Loucy (cell line): ENCODE results near the gene NR2F1-AS1.

Source experiments
- H2AFZ ChIP-seq: fragments of 200-600 bp; sonication (generic); 2 replicates; pipeline ENCODE4 v1.6.0; 2016; ENCODE audit warnings: antibody characterized with exemption, mild to moderate bottlenecking, low read length, moderate library complexity
- H3F3A ChIP-seq: fragments of 200-600 bp; 2 replicates; pipeline ENCODE4 v1.6.0; 2016; ENCODE audit warnings: antibody characterized with exemption, low read depth, mild to moderate bottlenecking
- H3K27me3 ChIP-seq: fragments of 200-600 bp; sonication (generic); 2 replicates; pipeline ENCODE4 v1.6.1; 2014; ENCODE audit warnings: low read length, mild to moderate bottlenecking; ENCODE audit not compliant: insufficient read depth, poor library complexity, severe bottlenecking
- H3K36me3 ChIP-seq: fragments of 200-600 bp; sonication (generic); 2 replicates; pipeline ENCODE4 v1.6.1; 2016; ENCODE audit warnings: low read length; ENCODE audit not compliant: insufficient read depth
- H3K4me1 ChIP-seq: fragments of 200-600 bp; sonication (generic); 2 replicates; pipeline ENCODE4 v1.5.1; 2014; ENCODE audit warnings: low read length, mild to moderate bottlenecking; ENCODE audit not compliant: insufficient read depth, poor library complexity, severe bottlenecking
- H3K4me2 ChIP-seq: fragments of 200-600 bp; sonication (generic); 2 replicates; pipeline ENCODE4 v1.6.0; 2014; ENCODE audit warnings: antibody characterized with exemption, low read length, low read depth, mild to moderate bottlenecking; ENCODE audit not compliant: poor library complexity, severe bottlenecking
- H3K4me3 ChIP-seq: fragments of 200-600 bp; sonication (generic); 2 replicates; pipeline ENCODE4 v1.5.1; 2014; ENCODE audit warnings: low read length, mild to moderate bottlenecking, mixed read lengths; ENCODE audit not compliant: poor library complexity, severe bottlenecking
- H3K79me2 ChIP-seq: fragments of 200-600 bp; sonication (generic); 2 replicates; pipeline ENCODE4 v1.6.1; 2014; ENCODE audit warnings: low read length; ENCODE audit not compliant: insufficient read depth
- H3K9ac ChIP-seq: fragments of 200-600 bp; sonication (generic); 2 replicates; pipeline ENCODE4 v1.6.0; 2014; ENCODE audit warnings: mild to moderate bottlenecking, low read depth, low read length, moderate library complexity; ENCODE audit not compliant: poor library complexity, severe bottlenecking
- H3K9me2 ChIP-seq: fragments of 200-600 bp; sonication (generic); replicated peaks from 2 replicates; pipeline ENCODE4 v1.6.1; 2016; ENCODE audit warnings: low read depth, low read length, mixed read lengths
- H3K9me3 ChIP-seq: fragments of 200-600 bp; sonication (generic); 2 replicates; pipeline ENCODE4 v1.6.1; 2014; ENCODE audit warnings: mild to moderate bottlenecking, antibody characterized with exemption, low read length, low read depth; ENCODE audit not compliant: insufficient read depth
- H4K20me1 ChIP-seq: fragments of 200-600 bp; sonication (generic); 2 replicates; pipeline ENCODE4 v1.6.0; 2014; ENCODE audit warnings: antibody characterized with exemption, low read length, mild to moderate bottlenecking; ENCODE audit not compliant: insufficient read depth, poor library complexity, severe bottlenecking
- EZH2phosphoT487 ChIP-seq: fragments of 200-600 bp; IDR thresholded peaks from 2 replicates; pipeline ENCODE4 v1.6.1; 2018; ENCODE audit warnings: antibody characterized with exemption, mild to moderate bottlenecking, moderate library complexity, borderline replicate concordance
- TF ChIP-seq, protein P1 (sequence below): fragments of 200-600 bp; sonication (generic); conservative IDR thresholded peaks from 2 replicates; pipeline ENCODE4 v1.5.1; 2014; ENCODE audit warnings: mild to moderate bottlenecking, antibody characterized with exemption, low read length

NR2F1-AS1 gene

DNA sequence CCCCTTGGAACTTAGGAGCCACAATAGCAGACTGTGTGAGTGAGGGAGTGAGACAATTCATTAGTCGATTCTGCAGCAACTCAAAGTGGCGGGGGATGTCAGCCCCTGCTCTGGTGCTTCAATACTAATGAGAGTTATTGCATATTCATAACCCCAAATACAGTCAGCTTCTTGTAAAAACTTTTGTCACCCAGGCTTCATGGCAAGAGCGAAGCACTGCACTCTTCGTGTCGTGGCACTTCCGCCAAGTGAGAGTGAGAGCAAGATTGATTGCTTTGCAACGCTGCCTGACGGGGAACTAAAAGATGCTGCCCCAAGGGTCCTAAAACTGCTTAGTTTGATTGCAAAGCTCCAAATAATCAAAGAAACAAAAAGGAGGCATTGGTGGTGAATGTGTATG lies 150.9 kb downstream of the NR2F1-AS1 start:
- no peaks in the 10 kb centered on the region for H3K36me3 ChIP-seq
- no peak overlapping the region for H3K4me2 ChIP-seq
- no peaks in the 10 kb centered on the region for H3K79me2 ChIP-seq
- no peaks in the 10 kb centered on the region for H3F3A ChIP-seq
- no peak for TF ChIP-seq EZH2phosphoT487
- TF ChIP-seq, protein P1, sequence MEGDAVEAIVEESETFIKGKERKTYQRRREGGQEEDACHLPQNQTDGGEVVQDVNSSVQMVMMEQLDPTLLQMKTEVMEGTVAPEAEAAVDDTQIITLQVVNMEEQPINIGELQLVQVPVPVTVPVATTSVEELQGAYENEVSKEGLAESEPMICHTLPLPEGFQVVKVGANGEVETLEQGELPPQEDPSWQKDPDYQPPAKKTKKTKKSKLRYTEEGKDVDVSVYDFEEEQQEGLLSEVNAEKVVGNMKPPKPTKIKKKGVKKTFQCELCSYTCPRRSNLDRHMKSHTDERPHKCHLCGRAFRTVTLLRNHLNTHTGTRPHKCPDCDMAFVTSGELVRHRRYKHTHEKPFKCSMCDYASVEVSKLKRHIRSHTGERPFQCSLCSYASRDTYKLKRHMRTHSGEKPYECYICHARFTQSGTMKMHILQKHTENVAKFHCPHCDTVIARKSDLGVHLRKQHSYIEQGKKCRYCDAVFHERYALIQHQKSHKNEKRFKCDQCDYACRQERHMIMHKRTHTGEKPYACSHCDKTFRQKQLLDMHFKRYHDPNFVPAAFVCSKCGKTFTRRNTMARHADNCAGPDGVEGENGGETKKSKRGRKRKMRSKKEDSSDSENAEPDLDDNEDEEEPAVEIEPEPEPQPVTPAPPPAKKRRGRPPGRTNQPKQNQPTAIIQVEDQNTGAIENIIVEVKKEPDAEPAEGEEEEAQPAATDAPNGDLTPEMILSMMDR, result no peak
- H3K9me2 ChIP-seq, result no peaks in the 10 kb centered on the region
- no peak overlapping the region for H3K4me3 ChIP-seq
- H3K9me3 ChIP-seq, result no peaks in the 10 kb centered on the region
- H2AFZ ChIP-seq, result no peak overlapping the region
- H3K4me1 ChIP-seq, result no peaks in the 10 kb centered on the region
- no peaks in the 10 kb centered on the region for H4K20me1 ChIP-seq
- no peak overlapping the region for H3K9ac ChIP-seq
- H3K27me3 ChIP-seq, result no peaks in the 10 kb centered on the region

DNA sequence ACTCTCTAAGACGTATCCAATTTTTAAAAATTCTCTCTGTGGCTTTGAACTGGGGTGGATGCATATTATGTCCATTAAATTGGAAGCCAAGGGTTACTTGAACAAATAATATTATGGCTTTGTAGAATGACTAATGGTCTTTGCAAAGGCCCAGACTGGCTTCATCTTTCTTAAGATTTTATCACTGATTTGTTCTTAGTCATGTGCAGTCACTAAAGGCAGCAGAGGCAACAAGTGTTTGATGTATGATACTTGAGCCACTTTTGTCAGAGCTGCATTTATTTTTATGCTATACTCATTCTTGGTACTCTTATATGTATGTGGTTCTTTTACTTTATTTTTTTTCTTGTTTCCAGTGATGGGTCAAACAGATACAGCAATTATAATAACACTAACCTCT lies 152.2 kb downstream of the NR2F1-AS1 start:
- Histone ChIP-seq H3K36me3 (no peaks in the 10 kb centered on the region), H3F3A (no peaks in the 10 kb centered on the region), H3K9me3 (no peaks in the 10 kb centered on the region), H3K4me3 (no peak overlapping the region), H3K4me2 (no peak overlapping the region), H4K20me1 (no peaks in the 10 kb centered on the region), H3K27me3 (no peaks in the 10 kb centered on the region), H3K4me1 (no peaks in the 10 kb centered on the region), H2AFZ (no peak overlapping the region), H3K9me2 (no peaks in the 10 kb centered on the region), H3K9ac (no peak overlapping the region), H3K79me2 (no peaks in the 10 kb centered on the region)
- TF ChIP-seq, protein P1, result no peak
- TF ChIP-seq EZH2phosphoT487, result no peak

DNA sequence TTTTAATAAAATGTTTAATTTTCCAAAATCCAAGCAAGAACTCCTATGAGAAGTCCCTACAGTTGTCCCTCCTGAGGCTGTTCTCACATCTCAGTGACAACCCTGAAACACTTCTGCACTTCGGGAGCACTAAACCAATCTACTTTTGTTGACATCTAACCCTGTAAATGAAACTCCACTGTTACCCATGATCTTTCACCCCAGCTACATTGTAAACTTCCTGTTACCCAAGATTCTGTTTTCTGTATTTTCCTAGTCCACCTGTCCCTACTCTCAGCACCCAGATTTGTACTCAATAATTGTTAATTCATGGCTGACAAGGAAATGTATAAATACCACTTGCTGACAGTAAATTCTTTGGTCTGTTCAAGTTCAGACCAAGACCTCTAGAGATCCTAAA lies 153.7 kb downstream of the NR2F1-AS1 start:
- H3K79me2 ChIP-seq, result no peaks in the 10 kb centered on the region
- no peaks in the 10 kb centered on the region for H3K4me1 ChIP-seq
- no peaks in the 10 kb centered on the region for H3K36me3 ChIP-seq
- H3F3A ChIP-seq, result no peaks in the 10 kb centered on the region
- H3K9me2 ChIP-seq, result no peaks in the 10 kb centered on the region
- H2AFZ ChIP-seq, result no peak overlapping the region
- H3K27me3 ChIP-seq, result no peaks in the 10 kb centered on the region
- no peaks in the 10 kb centered on the region for H4K20me1 ChIP-seq
- H3K4me2 ChIP-seq, result no peak overlapping the region
- H3K4me3 ChIP-seq, result no peak overlapping the region
- no peaks in the 10 kb centered on the region for H3K9me3 ChIP-seq
- no peak overlapping the region for H3K9ac ChIP-seq
- TF ChIP-seq, protein P1, result no peak
- TF ChIP-seq EZH2phosphoT487, result no peak
